RWPE2 (cell line): ENCODE results near the gene BBX.

Source experiments
- ATAC-seq: fragments of 200-7000 bp; cut with Tn5 transposase; 3 replicates; pipeline ENCODE4 v1.9.1; 2021; ENCODE audit warnings: low read depth
- DNase-seq: peaks from one replicate; pipeline ENCODE4 v3.0.0-alpha.2; 2020; ENCODE audit warnings: low spot score
- H3K27ac ChIP-seq: fragments of 450-650 bp; 2 replicates; pipeline ENCODE4 v1.5.1; 2017; ENCODE audit warnings: mild to moderate bottlenecking; ENCODE audit not compliant: poor library complexity, severe bottlenecking
- H3K27me3 ChIP-seq: fragments of 250-450 bp; sonication (Bioruptor Pico); 2 replicates; pipeline ENCODE4 v1.5.1; 2021; ENCODE audit warnings: mild to moderate bottlenecking, moderate library complexity; ENCODE audit not compliant: insufficient read depth, poor library complexity, severe bottlenecking
- H3K36me3 ChIP-seq: fragments of 250-450 bp; sonication (Bioruptor Pico); 2 replicates; pipeline ENCODE4 v1.5.1; 2020; ENCODE audit warnings: low read depth, mild to moderate bottlenecking, moderate library complexity
- H3K4me1 ChIP-seq: fragments of 250-450 bp; sonication (Bioruptor Pico); 2 replicates; pipeline ENCODE4 v1.5.1; 2021; ENCODE audit warnings: mild to moderate bottlenecking, moderate library complexity; ENCODE audit not compliant: insufficient read depth, poor library complexity, severe bottlenecking
- H3K4me3 ChIP-seq: fragments of 250-450 bp; sonication (Bioruptor Pico); 2 replicates; pipeline ENCODE4 v1.5.1; 2021; ENCODE audit warnings: mild to moderate bottlenecking, moderate library complexity; ENCODE audit not compliant: severe bottlenecking
- H3K9me3 ChIP-seq: fragments of 250-450 bp; sonication (Bioruptor Pico); 2 replicates; pipeline ENCODE4 v1.5.1; 2021; ENCODE audit warnings: mild to moderate bottlenecking, moderate library complexity; ENCODE audit not compliant: severe bottlenecking
- TF ChIP-seq, protein P1 (sequence below): fragments of 450-650 bp; IDR thresholded peaks from one replicate; pipeline ENCODE4 v1.5.1; 2017; ENCODE audit warnings: mild to moderate bottlenecking, moderate library complexity; ENCODE audit not compliant: poor library complexity, severe bottlenecking

Gene BBX

GRCh38 chr3:107630779-107631178 is 108.0 kb downstream of the BBX start:
- DNase-seq, result no peak
- Histone ChIP-seq H3K4me1 (no peaks in the 10 kb centered on the region), H3K36me3 (no peaks in the 10 kb centered on the region; the same call in 1 of the 2 replicates), H3K4me3 (no peak overlapping the region), H3K27ac (no peak overlapping the region), H3K27me3 (no peaks in the 10 kb centered on the region), H3K9me3 (no peaks in the 10 kb centered on the region)
- TF ChIP-seq, protein P1, sequence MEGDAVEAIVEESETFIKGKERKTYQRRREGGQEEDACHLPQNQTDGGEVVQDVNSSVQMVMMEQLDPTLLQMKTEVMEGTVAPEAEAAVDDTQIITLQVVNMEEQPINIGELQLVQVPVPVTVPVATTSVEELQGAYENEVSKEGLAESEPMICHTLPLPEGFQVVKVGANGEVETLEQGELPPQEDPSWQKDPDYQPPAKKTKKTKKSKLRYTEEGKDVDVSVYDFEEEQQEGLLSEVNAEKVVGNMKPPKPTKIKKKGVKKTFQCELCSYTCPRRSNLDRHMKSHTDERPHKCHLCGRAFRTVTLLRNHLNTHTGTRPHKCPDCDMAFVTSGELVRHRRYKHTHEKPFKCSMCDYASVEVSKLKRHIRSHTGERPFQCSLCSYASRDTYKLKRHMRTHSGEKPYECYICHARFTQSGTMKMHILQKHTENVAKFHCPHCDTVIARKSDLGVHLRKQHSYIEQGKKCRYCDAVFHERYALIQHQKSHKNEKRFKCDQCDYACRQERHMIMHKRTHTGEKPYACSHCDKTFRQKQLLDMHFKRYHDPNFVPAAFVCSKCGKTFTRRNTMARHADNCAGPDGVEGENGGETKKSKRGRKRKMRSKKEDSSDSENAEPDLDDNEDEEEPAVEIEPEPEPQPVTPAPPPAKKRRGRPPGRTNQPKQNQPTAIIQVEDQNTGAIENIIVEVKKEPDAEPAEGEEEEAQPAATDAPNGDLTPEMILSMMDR, result no peak
- ATAC-seq, result peak; percentile 50; the same call in 2 of the 3 replicates

GRCh38 chr3:107632576-107632975 is 109.8 kb downstream of the BBX start:
- no peaks in the 10 kb centered on the region for H3K4me1 ChIP-seq
- H3K4me3 ChIP-seq, result no peak overlapping the region
- no peak overlapping the region for H3K27ac ChIP-seq
- no peak for ATAC-seq
- no peaks in the 10 kb centered on the region for H3K27me3 ChIP-seq
- H3K9me3 ChIP-seq, result no peaks in the 10 kb centered on the region
- no peaks in the 10 kb centered on the region; the same call in 1 of the 2 replicates for H3K36me3 ChIP-seq
- no peak for DNase-seq
- TF ChIP-seq, protein P1, result no peak

DNA sequence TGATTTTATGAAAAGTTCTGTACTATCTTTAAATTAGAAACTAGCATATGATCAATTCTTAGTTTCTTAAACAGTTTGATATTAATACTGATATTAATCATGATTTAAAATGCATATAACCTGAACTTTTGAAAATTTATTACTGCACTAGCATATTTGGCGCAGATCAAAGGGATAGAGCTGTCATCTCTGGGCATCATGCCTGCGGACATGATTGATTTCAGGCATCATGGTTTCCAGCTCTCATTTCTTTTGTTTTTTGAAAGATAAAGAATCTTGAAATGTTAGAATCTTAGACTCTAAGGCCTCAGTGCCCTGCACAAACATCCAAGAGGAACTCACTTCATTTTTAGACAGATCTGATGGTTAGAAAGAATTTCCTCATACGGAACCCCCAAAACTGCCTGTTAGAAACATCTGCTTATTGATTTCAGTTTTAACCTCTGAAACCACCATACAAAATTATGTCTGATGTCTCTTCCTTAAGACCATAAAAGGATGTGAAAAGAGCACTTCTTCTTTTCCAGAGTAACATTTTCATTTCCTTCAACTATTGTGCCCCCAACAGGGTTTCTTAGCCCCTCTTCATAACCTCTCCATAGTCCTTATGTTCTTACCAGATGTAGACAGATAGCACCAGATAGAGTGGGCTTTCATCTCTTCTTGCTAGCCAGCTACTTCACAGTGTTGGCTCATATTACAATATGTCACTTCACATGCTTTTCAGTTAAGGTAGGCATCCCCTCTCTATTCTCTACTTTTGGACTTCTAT is 110.8 kb downstream of the BBX start:
- TF ChIP-seq, protein P1, result no peak
- Histone ChIP-seq H3K4me1 (no peaks in the 10 kb centered on the region), H3K27me3 (no peaks in the 10 kb centered on the region), H3K9me3 (no peaks in the 10 kb centered on the region), H3K4me3 (no peak overlapping the region), H3K36me3 (no peaks in the 10 kb centered on the region; the same call in 1 of the 2 replicates), H3K27ac (no peak overlapping the region)
- DNase-seq (no peak), ATAC-seq (no peak)

DNA sequence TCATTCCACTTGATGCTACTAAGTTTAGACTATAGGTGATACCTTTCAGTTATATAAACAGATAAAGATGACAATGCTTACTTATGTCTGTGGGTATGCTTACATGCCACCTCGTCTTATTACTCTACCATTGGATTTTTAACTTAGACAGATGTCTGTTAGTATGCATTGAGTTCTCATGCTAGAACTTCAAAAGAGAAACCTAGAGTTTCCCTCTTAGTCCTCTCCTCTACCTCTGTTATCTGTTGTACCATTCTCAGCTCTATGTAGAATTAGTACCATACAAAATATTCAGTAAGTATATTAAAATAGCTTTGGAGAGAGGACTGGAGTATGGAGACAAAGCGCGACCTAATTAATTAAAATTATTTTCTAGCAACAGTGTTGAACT is 111.3 kb downstream of the BBX start:
- ATAC-seq, result no peak

More for the DNA sequence above, 111.3 kb downstream of the BBX start:
- H3K4me3 ChIP-seq, result no peak overlapping the region
- H3K36me3 ChIP-seq, result no peaks in the 10 kb centered on the region; the same call in 1 of the 2 replicates
- no peaks in the 10 kb centered on the region for H3K27me3 ChIP-seq
- no peak overlapping the region for H3K27ac ChIP-seq
- no peaks in the 10 kb centered on the region for H3K9me3 ChIP-seq
- no peaks in the 10 kb centered on the region for H3K4me1 ChIP-seq
- TF ChIP-seq, protein P1, result no peak
- DNase-seq, result no peak
